Activated CD8-positive, alpha-beta T cell treated with anti-CD3 and anti-CD28 coated beads, Interleukin-2, amount 10 ng/mL, durations not matched to agents 7 days and 5 days (primary cell): ENCODE results near the gene QSOX2. TPM values are rescaled to one million over a fixed set of nuclear protein-coding genes. Genes with fewer than 3 reads are reported as not detected.

Experiments
- ATAC-seq: fragments of 150-1000 bp; cut with Tn5 transposase; one replicate; pipeline ENCODE4 v1.10.0; 2021; ENCODE audit warnings: moderate library complexity
- CTCF ChIA-PET: fragments of 350-600 bp; sonication (Branson Sonifier 250); formaldehyde crosslinking; loops from one replicate; lab custom pipeline; 2021; ENCODE audit warnings: antibody characterized with exemption; lab: Charles Lee
- POLR2A ChIA-PET: fragments of 350-600 bp; sonication (Branson Sonifier 250); formaldehyde crosslinking; loops from one replicate; lab custom pipeline; 2021; ENCODE audit warnings: antibody characterized with exemption; lab: Charles Lee
- DNase-seq: peaks from one replicate; pipeline ENCODE4 v3.0.0-alpha.2; 2020
- H3K27ac Mint-ChIP-seq: one replicate; pipeline ENCODE4 v1.8.0; 2021; ENCODE audit warnings: mild to moderate bottlenecking, mixed read lengths
- H3K27me3 Mint-ChIP-seq: one replicate; pipeline ENCODE4 v1.8.0; 2021; ENCODE audit warnings: low read depth, mixed read lengths
- H3K36me3 Mint-ChIP-seq: one replicate; pipeline ENCODE4 v1.8.0; 2021; ENCODE audit warnings: low read depth, mixed read lengths
- H3K4me1 Mint-ChIP-seq: one replicate; pipeline ENCODE4 v1.8.0; 2021; ENCODE audit warnings: low read depth, mixed read lengths
- H3K4me3 Mint-ChIP-seq: one replicate; pipeline ENCODE4 v1.8.0; 2021; ENCODE audit warnings: mild to moderate bottlenecking, mixed read lengths
- H3K9me3 Mint-ChIP-seq: one replicate; pipeline ENCODE4 v1.8.0; 2022; ENCODE audit warnings: mixed read lengths; ENCODE audit not compliant: insufficient read depth
- total RNA-seq, 2 experiments: library from RNA; stranded (reverse); gene quantifications; one replicate each; pipeline ENCODE4 v1.2.3, GENCODE V29; 2021

QSOX2 gene
- total RNA-seq, 2 experiments from 2014 or later = 11.4 to 12.6 TPM

- Mint-ChIP-seq H3K27ac (peak overlapping the region; percentile 90), H3K4me1 (peaks cover 44% of the 10 kb centered on the region), H3K27me3 (peaks cover 2% of the 10 kb centered on the region), H3K9me3 (no peaks in the 10 kb centered on the region), H3K4me3 (peak overlapping the region; percentile 95), H3K36me3 (peaks cover 3% of the 10 kb centered on the region)
- ChIA-PET POLR2A (no interaction called here), CTCF (interaction anchor here (1.0 to 2.1 kb wide), 3 partner anchors 10 to 106 kb away, joined by 3 to 7 read pairs (median 3); no protein-coding TSS in a partner anchor)
- ATAC-seq (peak; percentile 35), DNase-seq (peak; percentile 72)
These were observed 1.3 kb downstream of the QSOX2 start for GRCh38 chr9:136244122-136244968.

- ChIA-PET CTCF (interaction anchor here (0.8 to 2.1 kb wide), 6 partner anchors 10 to 134 kb away, joined by 3 to 10 read pairs (median 3); no protein-coding TSS in a partner anchor), POLR2A (no interaction called here)
- H3K4me1 Mint-ChIP-seq = peaks cover 46% of the 10 kb centered on the region
- H3K36me3 Mint-ChIP-seq = peaks cover 3% of the 10 kb centered on the region
- peak overlapping the region; percentile 90 for H3K27ac Mint-ChIP-seq
- peak overlapping the region; percentile 95 for H3K4me3 Mint-ChIP-seq
- H3K9me3 Mint-ChIP-seq = no peaks in the 10 kb centered on the region
- peaks cover 2% of the 10 kb centered on the region for H3K27me3 Mint-ChIP-seq
- DNase-seq (no peak), ATAC-seq (no peak)
These were observed 2.0 kb downstream of the QSOX2 start for GRCh38 chr9:136243631-136244030.

GRCh38 chr9:136242918-136243525 is 2.6 kb downstream of the QSOX2 start:
- Mint-ChIP-seq H3K9me3 (no peaks in the 10 kb centered on the region), H3K4me3 (peak overlapping the region; percentile 95), H3K27me3 (peaks cover 2% of the 10 kb centered on the region), H3K4me1 (peaks cover 52% of the 10 kb centered on the region), H3K27ac (peak overlapping the region; percentile 90), H3K36me3 (peaks cover 3% of the 10 kb centered on the region)
- ChIA-PET CTCF (interaction anchor here (0.6 to 2.1 kb wide), 10 partner anchors 9 to 228 kb away, joined by 3 to 10 read pairs (median 3); no protein-coding TSS in a partner anchor), POLR2A (no interaction called here)
- ATAC-seq = no peak
- DNase-seq = no peak

GRCh38 chr9:136242248-136242647 is 3.4 kb downstream of the QSOX2 start:
- no peaks in the 10 kb centered on the region for H3K9me3 Mint-ChIP-seq
- CTCF ChIA-PET = interaction anchor here (0.6 to 2.1 kb wide), 5 partner anchors 8 to 227 kb away, joined by 3 to 10 read pairs (median 4); no protein-coding TSS in a partner anchor
- no peak for DNase-seq
- no peak overlapping the region for H3K27ac Mint-ChIP-seq
- no peaks in the 10 kb centered on the region for H3K27me3 Mint-ChIP-seq
- H3K4me1 Mint-ChIP-seq = peaks cover 56% of the 10 kb centered on the region
- POLR2A ChIA-PET = no interaction called here
- peaks cover 3% of the 10 kb centered on the region for H3K36me3 Mint-ChIP-seq
- no peak overlapping the region for H3K4me3 Mint-ChIP-seq
- ATAC-seq = no peak

GRCh38 chr9:136241542-136241941 is 4.1 kb downstream of the QSOX2 start:
- no peak for ATAC-seq
- ChIA-PET CTCF (interaction anchor here (1.6 kb wide), 1 partner anchor 103 kb away, joined by 4 read pairs; no protein-coding TSS in a partner anchor), POLR2A (interaction anchor here (0.9 kb wide), 1 partner anchor 16 kb away, joined by 3 read pairs; no protein-coding TSS in a partner anchor)
- peaks cover 3% of the 10 kb centered on the region for H3K36me3 Mint-ChIP-seq
- no peak overlapping the region for H3K4me3 Mint-ChIP-seq
- no peaks in the 10 kb centered on the region for H3K27me3 Mint-ChIP-seq
- DNase-seq = no peak
- H3K9me3 Mint-ChIP-seq = no peaks in the 10 kb centered on the region
- no peak overlapping the region for H3K27ac Mint-ChIP-seq
- H3K4me1 Mint-ChIP-seq = peaks cover 56% of the 10 kb centered on the region

GRCh38 chr9:136240941-136241340 is 4.7 kb downstream of the QSOX2 start:
- ChIA-PET CTCF (no interaction called here), POLR2A (interaction anchor here (0.9 kb wide), 1 partner anchor 15 kb away, joined by 3 read pairs; no protein-coding TSS in a partner anchor)
- DNase-seq = no peak
- Mint-ChIP-seq H3K27ac (no peak overlapping the region), H3K9me3 (no peaks in the 10 kb centered on the region), H3K27me3 (no peaks in the 10 kb centered on the region), H3K4me3 (no peak overlapping the region), H3K4me1 (peaks cover 54% of the 10 kb centered on the region), H3K36me3 (peaks cover 3% of the 10 kb centered on the region)
- no peak for ATAC-seq

GRCh38 chr9:136239983-136240330 is 5.7 kb downstream of the QSOX2 start:
- ATAC-seq (no peak), DNase-seq (no peak)
- H3K4me3 Mint-ChIP-seq = no peak overlapping the region
- POLR2A ChIA-PET = no interaction called here
- H3K4me1 Mint-ChIP-seq = peaks cover 52% of the 10 kb centered on the region
- no peaks in the 10 kb centered on the region for H3K27me3 Mint-ChIP-seq
- H3K36me3 Mint-ChIP-seq = peaks cover 5% of the 10 kb centered on the region
- CTCF ChIA-PET = interaction anchor here (1.1 kb wide), 1 partner anchor 15 kb away, joined by 3 read pairs; no protein-coding TSS in a partner anchor
- no peak overlapping the region for H3K27ac Mint-ChIP-seq
- H3K9me3 Mint-ChIP-seq = no peaks in the 10 kb centered on the region

GRCh38 chr9:136239135-136239982 is 6.3 kb downstream of the QSOX2 start:
- Mint-ChIP-seq H3K27ac (no peak overlapping the region), H3K4me1 (peaks cover 50% of the 10 kb centered on the region), H3K9me3 (no peaks in the 10 kb centered on the region), H3K27me3 (no peaks in the 10 kb centered on the region), H3K36me3 (peaks cover 7% of the 10 kb centered on the region), H3K4me3 (no peak overlapping the region)
- CTCF ChIA-PET = interaction anchor here (1.1 kb wide), 1 partner anchor 14 kb away, joined by 3 read pairs; no protein-coding TSS in a partner anchor
- POLR2A ChIA-PET = no interaction called here
- ATAC-seq = no peak
- DNase-seq = no peak

- Mint-ChIP-seq H3K4me3 (no peak overlapping the region), H3K4me1 (peaks cover 50% of the 10 kb centered on the region), H3K9me3 (no peaks in the 10 kb centered on the region), H3K36me3 (peaks cover 5% of the 10 kb centered on the region), H3K27me3 (no peaks in the 10 kb centered on the region), H3K27ac (no peak overlapping the region)
- ChIA-PET POLR2A (no interaction called here), CTCF (no interaction called here)
- ATAC-seq = no peak
- DNase-seq = no peak
These were observed 7.3 kb downstream of the QSOX2 start for GRCh38 chr9:136238342-136238732.

- ChIA-PET POLR2A (no interaction called here), CTCF (no interaction called here)
- no peaks in the 10 kb centered on the region for H3K27me3 Mint-ChIP-seq
- no peak overlapping the region for H3K27ac Mint-ChIP-seq
- no peaks in the 10 kb centered on the region for H3K9me3 Mint-ChIP-seq
- DNase-seq (no peak), ATAC-seq (no peak)
- H3K4me3 Mint-ChIP-seq = no peak overlapping the region
- peaks cover 4% of the 10 kb centered on the region for H3K36me3 Mint-ChIP-seq
- peaks cover 48% of the 10 kb centered on the region for H3K4me1 Mint-ChIP-seq
These were observed 7.9 kb downstream of the QSOX2 start for GRCh38 chr9:136237486-136238341.
